ENCODE results near the gene PKNOX1. TPM values are rescaled to one million over a fixed set of nuclear protein-coding genes. Genes with fewer than 3 reads are reported as not detected.
"Not testable (repeated sequence)": the region's sequence is repeated elsewhere in the genome, so short reads cannot be mapped to it uniquely, and the experiment has no call there.

Gene PKNOX1
- total RNA-seq, 4 donors from 2014 or later: 4.9 to 13.8 (median 8.8) TPM

GRCh38 chr21:43076023-43076637 is 101.8 kb downstream of the PKNOX1 start:
- H3K4me3 ChIP-seq (ENCODE audit: low read depth, poor library complexity, severe bottlenecking); intact Hi-C loops (cut with DNase I; ENCODE audit: low total_unique reads); DNase-seq (ENCODE audit: low spot score in 2 of 2): not testable (repeated sequence)
- no CpG with 5 or more reads among the region's 77 CpGs for WGBS, 2 donors

- intact Hi-C loops (cut with DNase I; ENCODE audit: low total_unique reads); H3K4me3 ChIP-seq (ENCODE audit: low read depth, poor library complexity, severe bottlenecking); DNase-seq (ENCODE audit: low spot score in 2 of 2): not testable (repeated sequence)
- WGBS, 2 donors: no CpG with 5 or more reads among the region's 28 CpGs
These were observed 102.3 kb downstream of the PKNOX1 start for GRCh38 chr21:43076643-43077042.

DNA sequence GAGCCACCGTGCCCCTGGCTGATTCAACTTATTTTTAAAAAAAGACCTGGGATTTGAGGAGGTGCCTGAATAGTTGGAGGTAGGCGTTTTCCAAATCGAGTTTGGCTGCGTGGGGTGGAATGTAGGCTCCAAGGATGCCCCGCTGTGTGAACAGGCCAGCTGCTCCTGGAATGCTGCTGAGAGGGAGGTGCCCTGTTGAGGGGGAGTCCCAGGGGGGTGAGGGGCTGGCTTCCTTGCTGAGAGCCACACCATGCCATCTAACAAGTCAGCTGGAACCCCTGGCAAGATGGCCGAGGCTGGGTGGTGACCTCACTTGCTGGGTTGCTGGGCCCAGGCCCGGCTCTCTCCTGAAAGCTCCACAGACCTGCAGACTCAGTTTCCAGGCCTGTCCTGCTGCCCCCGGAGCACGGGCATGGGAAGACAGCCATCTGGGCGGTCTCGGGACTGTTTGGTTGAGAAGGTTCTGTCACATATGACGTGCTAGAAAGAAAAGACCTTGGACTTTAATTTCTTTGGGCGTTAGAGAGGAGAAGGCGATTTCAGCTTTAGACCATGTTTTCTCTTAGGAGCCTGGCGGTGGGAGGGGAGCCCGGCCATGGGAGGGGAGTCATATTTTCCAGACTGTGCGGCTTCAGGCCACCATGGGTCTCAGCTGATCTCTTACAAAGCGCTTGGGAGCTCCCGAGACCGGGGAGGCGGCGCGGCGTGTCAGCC is 108.4 kb downstream of the PKNOX1 start:
- intact Hi-C loops (cut with DNase I; ENCODE audit: low total_unique reads); DNase-seq (ENCODE audit: low spot score in 2 of 2); H3K4me3 ChIP-seq (ENCODE audit: low read depth, poor library complexity, severe bottlenecking): not testable (repeated sequence)
- WGBS, 2 donors: no CpG with 5 or more reads among the region's 24 CpGs

Small RNA genes within 50 kb of the gene (microRNA-seq; reads per million reads assigned to microRNA genes)
- gene MIR5692B (ENCODE audit: borderline number of aligned reads in 1 of 2, borderline replicate concordance in 2 of 2): 0 reads per million in 2 donors

Other genes with a start within 250 kb of the PKNOX1 start
- gene WDR4, start 95.0 kb upstream of the PKNOX1 start, total RNA-seq: 10 to 100 TPM; 10.3 to 17.4 (median 12.0) TPM
- gene NDUFV3, start 81.3 kb upstream of the PKNOX1 start, total RNA-seq: 10 to 100 TPM; 41.8 to 65.3 (median 60.0) TPM
- not detected for gene ERVH48-1, start 48.9 kb upstream of the PKNOX1 start, total RNA-seq
- gene CBS, start 101.3 kb downstream of the PKNOX1 start, total RNA-seq: 1 to 10 TPM; 2.6 to 8.2 (median 3.1) TPM
- gene U2AF1, start 133.0 kb downstream of the PKNOX1 start, total RNA-seq: 10 to 100 TPM; 19.2 to 57.6 (median 19.5) TPM
- gene CRYAA, start 194.4 kb downstream of the PKNOX1 start, total RNA-seq: not detected